ENCODE data around the gene WDPCP. TPM values are rescaled to one million over a fixed set of nuclear protein-coding genes. Genes with fewer than 3 reads are reported as not detected.
A peak's percentile ranks its signal among the peaks of the same experiment; 100 is the strongest.

WDPCP gene
- total RNA-seq, 3 donors from 2014 or later: 5.3 to 15.4 (median 7.5) TPM

- no peak for DNase-seq
- peaks cover 3% of the 10 kb centered on the region for H3K9me3 ChIP-seq
- H3K4me3 ChIP-seq: no peak overlapping the region
- H3K4me1 ChIP-seq (ENCODE audit: low read depth): no peaks in the 10 kb centered on the region
- ATAC-seq: no peak
- TF ChIP-seq CTCF (IDR thresholded peaks at IDR 0.05): no peak
- intact Hi-C loops (cut with DNase I, micrococcal nuclease): no loop called here
- H3K36me3 ChIP-seq (ENCODE audit: low read depth): no peaks in the 10 kb centered on the region
Observed at GRCh38 chr2:63192889-63193774, 395.1 kb downstream of the WDPCP start.

- H3K4me1 ChIP-seq (ENCODE audit: low read depth): no peaks in the 10 kb centered on the region
Observed at GRCh38 chr2:63192169-63192888, 395.9 kb downstream of the WDPCP start.

GRCh38 chr2:63189026-63189425, 399.3 kb downstream of the WDPCP start:
- intact Hi-C loops (cut with DNase I, micrococcal nuclease): no loop called here
- no peak for TF ChIP-seq CTCF (IDR thresholded peaks at IDR 0.05)
- ATAC-seq (no peak), DNase-seq (peak in 1 of 3 donors; percentile 7)
- no peaks in the 10 kb centered on the region for H3K4me1 ChIP-seq (ENCODE audit: low read depth)
- no peak overlapping the region for H3K4me3 ChIP-seq
- H3K9me3 ChIP-seq: peaks cover 5% of the 10 kb centered on the region
- H3K36me3 ChIP-seq (ENCODE audit: low read depth): no peaks in the 10 kb centered on the region

More at GRCh38 chr2:63192169-63192888, 395.9 kb downstream of the WDPCP start:
- no peak for TF ChIP-seq CTCF (IDR thresholded peaks at IDR 0.05)
- no peaks in the 10 kb centered on the region for H3K36me3 ChIP-seq (ENCODE audit: low read depth)
- no peak overlapping the region for H3K4me3 ChIP-seq
- peaks cover 5% of the 10 kb centered on the region for H3K9me3 ChIP-seq
- no peak for ATAC-seq
- DNase-seq: no peak
- intact Hi-C loops (cut with DNase I, micrococcal nuclease): no loop called here

GRCh38 chr2:63186331-63186730, 401.9 kb downstream of the WDPCP start:
- DNase-seq (no peak), ATAC-seq (no peak)
- H3K4me1 ChIP-seq (ENCODE audit: low read depth): no peaks in the 10 kb centered on the region
- no peak for TF ChIP-seq CTCF (IDR thresholded peaks at IDR 0.05)
- no peaks in the 10 kb centered on the region for H3K36me3 ChIP-seq (ENCODE audit: low read depth)
- intact Hi-C loops (cut with DNase I, micrococcal nuclease): no loop called here
- H3K4me3 ChIP-seq: no peak overlapping the region
- H3K9me3 ChIP-seq: peaks cover 5% of the 10 kb centered on the region

- no peak overlapping the region for H3K4me3 ChIP-seq
- H3K9me3 ChIP-seq: peaks cover 2% of the 10 kb centered on the region
- DNase-seq (no peak), ATAC-seq (no peak)
- TF ChIP-seq CTCF (IDR thresholded peaks at IDR 0.05): no peak
- H3K36me3 ChIP-seq (ENCODE audit: low read depth): no peaks in the 10 kb centered on the region
- H3K4me1 ChIP-seq (ENCODE audit: low read depth): no peaks in the 10 kb centered on the region
- intact Hi-C loops (cut with DNase I, micrococcal nuclease): no loop called here
Observed at GRCh38 chr2:63163161-63163820, 425.0 kb downstream of the WDPCP start.

Data from mucosa of descending colon (tissue), 3 donors.